ENCODE measurements around the gene KIF3B. TPM values are rescaled to one million over a fixed set of nuclear protein-coding genes. Genes with fewer than 3 reads are reported as not detected.

The KIF3B gene
- total RNA-seq, 2 experiments from 2014 or later: 8.2 to 25.2 TPM

GRCh38 chr20:32314768-32315167 is 37.3 kb downstream of the KIF3B start:
- Histone ChIP-seq H3K4me1 (ENCODE audit: insufficient read depth, low read length, poor library complexity, severe bottlenecking) (no peaks in the 10 kb centered on the region), H3K27ac (ENCODE audit: low read depth, low read length, poor library complexity, severe bottlenecking) (no peak overlapping the region), H3K9me2 (ENCODE audit: insufficient read depth, low read length) (no peaks in the 10 kb centered on the region), H3K36me3 (ENCODE audit: insufficient read depth, low read length) (peaks cover 85% of the 10 kb centered on the region), H3K79me2 (ENCODE audit: insufficient read depth, low read depth, low read length) (peaks cover 10% of the 10 kb centered on the region; the same call in 1 of the 2 replicates), H2AFZ (ENCODE audit: low read length) (no peak overlapping the region), H3K4me3 (ENCODE audit: low read depth, low read length, poor library complexity, severe bottlenecking) (no peak overlapping the region), H4K20me1 (ENCODE audit: insufficient read depth, low read length) (no peaks in the 10 kb centered on the region), H3K9me3 (ENCODE audit: low read length) (no peaks in the 10 kb centered on the region), H3K4me2 (ENCODE audit: low read length) (no peak overlapping the region)
- ChIA-PET POLR2A (interaction anchor here (0.6 to 0.9 kb wide), 2 partner anchors 36 to 54 kb away, joined by 3 to 6 read pairs; no protein-coding TSS in a partner anchor), CTCF (ENCODE audit: unreplicated experiment) (no interaction called here)
- BruUV-seq (replicated peaks): no TSS peak
- intact Hi-C loops (cut with micrococcal nuclease; ENCODE audit: unreplicated experiment): no loop called here
- DNase-seq (ENCODE audit: low spot score): no peak
- TF ChIP-seq EZH2phosphoT487 (IDR thresholded peaks at IDR 0.05; ENCODE audit: borderline replicate concordance, low read depth, low read length): no peak
- TF ChIP-seq CTCF (conservative IDR thresholded peaks at IDR 0.05; ENCODE audit: low read length): no peak

GRCh38 chr20:32315399-32315798 is 37.9 kb downstream of the KIF3B start:
- H3K9me2 ChIP-seq (ENCODE audit: insufficient read depth, low read length): no peaks in the 10 kb centered on the region
- ChIA-PET POLR2A (interaction anchor here (0.9 kb wide), 1 partner anchor 42 kb away, joined by 3 read pairs; the partner anchor contains the start of gene ASXL1), CTCF (ENCODE audit: unreplicated experiment) (no interaction called here)
- no peaks in the 10 kb centered on the region for H3K4me1 ChIP-seq (ENCODE audit: insufficient read depth, low read length, poor library complexity, severe bottlenecking)
- H2AFZ ChIP-seq (ENCODE audit: low read length): no peak overlapping the region
- peaks cover 82% of the 10 kb centered on the region for H3K36me3 ChIP-seq (ENCODE audit: insufficient read depth, low read length)
- intact Hi-C loops (cut with micrococcal nuclease; ENCODE audit: unreplicated experiment): no loop called here
- BruUV-seq (replicated peaks): no TSS peak
- H4K20me1 ChIP-seq (ENCODE audit: insufficient read depth, low read length): no peaks in the 10 kb centered on the region
- TF ChIP-seq EZH2phosphoT487 (IDR thresholded peaks at IDR 0.05; ENCODE audit: borderline replicate concordance, low read depth, low read length) (no peak), CTCF (conservative IDR thresholded peaks at IDR 0.05; ENCODE audit: low read length) (no peak)
- H3K4me2 ChIP-seq (ENCODE audit: low read length): no peak overlapping the region
- DNase-seq (ENCODE audit: low spot score): no peak
- peaks cover 10% of the 10 kb centered on the region; the same call in 1 of the 2 replicates for H3K79me2 ChIP-seq (ENCODE audit: insufficient read depth, low read depth, low read length)
- no peaks in the 10 kb centered on the region for H3K9me3 ChIP-seq (ENCODE audit: low read length)
- no peak overlapping the region for H3K27ac ChIP-seq (ENCODE audit: low read depth, low read length, poor library complexity, severe bottlenecking)
- no peak overlapping the region for H3K4me3 ChIP-seq (ENCODE audit: low read depth, low read length, poor library complexity, severe bottlenecking)

- Histone ChIP-seq H3K9me2 (ENCODE audit: insufficient read depth, low read length) (no peaks in the 10 kb centered on the region), H3K4me2 (ENCODE audit: low read length) (no peak overlapping the region), H4K20me1 (ENCODE audit: insufficient read depth, low read length) (no peaks in the 10 kb centered on the region), H3K9me3 (ENCODE audit: low read length) (no peaks in the 10 kb centered on the region), H3K4me3 (ENCODE audit: low read depth, low read length, poor library complexity, severe bottlenecking) (no peak overlapping the region), H3K4me1 (ENCODE audit: insufficient read depth, low read length, poor library complexity, severe bottlenecking) (no peaks in the 10 kb centered on the region), H3K79me2 (ENCODE audit: insufficient read depth, low read depth, low read length) (peaks cover 10% of the 10 kb centered on the region; the same call in 1 of the 2 replicates), H2AFZ (ENCODE audit: low read length) (no peak overlapping the region), H3K36me3 (ENCODE audit: insufficient read depth, low read length) (peaks cover 82% of the 10 kb centered on the region), H3K27ac (ENCODE audit: low read depth, low read length, poor library complexity, severe bottlenecking) (no peak overlapping the region)
- no peak for TF ChIP-seq CTCF (conservative IDR thresholded peaks at IDR 0.05; ENCODE audit: low read length)
- no peak for TF ChIP-seq EZH2phosphoT487 (IDR thresholded peaks at IDR 0.05; ENCODE audit: borderline replicate concordance, low read depth, low read length)
- no peak for DNase-seq (ENCODE audit: low spot score)
- ChIA-PET CTCF (ENCODE audit: unreplicated experiment) (no interaction called here), POLR2A (interaction anchor here (0.7 to 0.9 kb wide), 2 partner anchors 13 to 42 kb away, joined by 3 to 4 read pairs; partner anchors contain the start of gene ASXL1)
- intact Hi-C loops (cut with micrococcal nuclease; ENCODE audit: unreplicated experiment): no loop called here
- no TSS peak for BruUV-seq (replicated peaks)
Observed at GRCh38 chr20:32315891-32316290, 38.4 kb downstream of the KIF3B start.
